ENCODE measurements around the gene SLC25A39.
"Not testable (repeated sequence)": the region's sequence is repeated elsewhere in the genome, so short reads cannot be mapped to it uniquely, and the experiment has no call there.

- TF ChIP-seq POLR2A, CTCF (IDR thresholded peaks at IDR 0.05): not testable (repeated sequence)
Observed at GRCh38 chr17:44340553-44340952, 15.9 kb upstream of the SLC25A39 start.
